Neural cell (in vitro differentiated cells): ENCODE results near the gene SCN8A. TPM values are rescaled to one million over a fixed set of nuclear protein-coding genes. Genes with fewer than 3 reads are reported as not detected.

ENCODE experiments used
- H2AFZ ChIP-seq: fragments of 200-600, 300-800 bp; sonication (generic), shearing (Covaris generic); 2 replicates; pipeline ENCODE4 v1.6.0; 2014; ENCODE audit warnings: low read depth, mild to moderate bottlenecking, antibody characterized with exemption, low read length, moderate library complexity
- H3F3A ChIP-seq: fragments of 200-600 bp; shearing (Covaris generic); 2 replicates; pipeline ENCODE4 v1.6.1; 2016; ENCODE audit warnings: mild to moderate bottlenecking, moderate library complexity, mixed read lengths, antibody characterized with exemption, low read length; ENCODE audit not compliant: insufficient read depth, poor library complexity, severe bottlenecking
- H3K27ac ChIP-seq: fragments of 200-600, 300-800 bp; sonication (generic), shearing (Covaris generic); 2 replicates; pipeline ENCODE4 v1.5.1; 2014; ENCODE audit warnings: mild to moderate bottlenecking, low read length, moderate library complexity
- H3K27me3 ChIP-seq: fragments of 300-800, 200-600 bp; sonication (generic), shearing (Covaris generic); 2 replicates; pipeline ENCODE4 v1.6.0; 2014; ENCODE audit warnings: mild to moderate bottlenecking, low read depth, low read length, moderate library complexity; ENCODE audit not compliant: insufficient read depth
- H3K36me3 ChIP-seq: fragments of 300-800, 200-600 bp; sonication (generic), shearing (Covaris generic); 2 replicates; pipeline ENCODE4 v1.5.1; 2014; ENCODE audit warnings: mild to moderate bottlenecking, antibody characterized with exemption, low read length, moderate library complexity; ENCODE audit not compliant: insufficient read depth
- H3K4me2 ChIP-seq: fragments of 300-800, 200-600 bp; sonication (generic), shearing (Covaris generic); 2 replicates; pipeline ENCODE4 v1.6.0; 2014; ENCODE audit warnings: mild to moderate bottlenecking, low read length
- H3K4me3 ChIP-seq: fragments of 300-800, 200-600 bp; sonication (generic), shearing (Covaris generic); 2 replicates; pipeline ENCODE4 v1.5.1; 2014; ENCODE audit warnings: mild to moderate bottlenecking, low read length, moderate library complexity
- H3K79me2 ChIP-seq: fragments of 200-600 bp; shearing (Covaris generic); replicated peaks from 2 replicates; pipeline ENCODE4 v1.6.0; 2014; ENCODE audit warnings: mild to moderate bottlenecking, low read length, moderate library complexity; ENCODE audit not compliant: insufficient read depth
- H3K9ac ChIP-seq: fragments of 300-800, 200-600 bp; sonication (generic), shearing (Covaris generic); 2 replicates; pipeline ENCODE4 v1.6.1; 2016; ENCODE audit warnings: mild to moderate bottlenecking, low read length, mixed read lengths
- H3K9me2 ChIP-seq: fragments of 200-600 bp; shearing (Covaris generic); 2 replicates; pipeline ENCODE4 v1.6.1; 2016; ENCODE audit warnings: mild to moderate bottlenecking, low read length, mixed read lengths; ENCODE audit not compliant: insufficient read depth
- H3K9me3 ChIP-seq: fragments of 200-600, 300-800 bp; sonication (generic), shearing (Covaris generic); 2 replicates; pipeline ENCODE4 v1.6.1; 2016; ENCODE audit warnings: mild to moderate bottlenecking, mixed run types, low read length, moderate library complexity, mixed read lengths
- H4K20me1 ChIP-seq: fragments of 200-600 bp; shearing (Covaris generic); 2 replicates; pipeline ENCODE4 v1.6.1; 2016; ENCODE audit warnings: mild to moderate bottlenecking, mixed run types; ENCODE audit not compliant: insufficient read depth
- EP300 ChIP-seq: fragments of 450-650 bp; conservative IDR thresholded peaks from 2 replicates; pipeline ENCODE4 v1.6.1; 2014; ENCODE audit warnings: antibody characterized with exemption, mild to moderate bottlenecking, moderate library complexity; ENCODE audit not compliant: poor library complexity, severe bottlenecking
- EZH2 ChIP-seq: fragments of 200-600, 300-800 bp; shearing (Covaris generic), sonication (generic); IDR thresholded peaks from 2 replicates; pipeline ENCODE4 v1.6.1; 2014; ENCODE audit warnings: antibody characterized with exemption, low read length, borderline replicate concordance, mild to moderate bottlenecking; ENCODE audit not compliant: insufficient read depth, poor library complexity, severe bottlenecking
- MXI1 ChIP-seq: fragments of 450-650 bp; conservative IDR thresholded peaks from 2 replicates; pipeline ENCODE4 v1.6.1; 2014; ENCODE audit warnings: antibody characterized with exemption, mild to moderate bottlenecking; ENCODE audit not compliant: poor library complexity, severe bottlenecking
- POLR2AphosphoS5 ChIP-seq: IDR thresholded peaks from 2 replicates; pipeline ENCODE4 v1.6.1; 2012
- RAD21 ChIP-seq: fragments of 450-650 bp; conservative IDR thresholded peaks from 2 replicates; pipeline ENCODE4 v1.6.1; 2014; ENCODE audit warnings: antibody characterized with exemption, mild to moderate bottlenecking, moderate library complexity
- SMC3 ChIP-seq: fragments of 450-650 bp; conservative IDR thresholded peaks from 2 replicates; pipeline ENCODE4 v1.6.1; 2014; ENCODE audit warnings: antibody characterized with exemption, mild to moderate bottlenecking, moderate library complexity; ENCODE audit not compliant: poor library complexity
- TAF1 ChIP-seq: IDR thresholded peaks from 2 replicates; pipeline ENCODE4 v1.6.1; 2012; ENCODE audit warnings: low read depth
- polyA plus RNA-seq: library from polyadenylated mRNA; depleted of rRNA; stranded (reverse); fragments of >200 nt; gene quantifications from 2 replicates; pipeline ENCODE4 v1.2.3, GENCODE V29; 2014
- TF ChIP-seq, protein P1 (sequence below): fragments of 450-650 bp; IDR thresholded peaks from 2 replicates; pipeline ENCODE4 v1.5.1; 2014; ENCODE audit warnings: antibody characterized with exemption, mild to moderate bottlenecking, moderate library complexity; ENCODE audit not compliant: poor library complexity, severe bottlenecking
- TF ChIP-seq, protein P2 (sequence below): IDR thresholded peaks from 2 replicates; pipeline ENCODE4 v1.6.1; 2012; ENCODE audit warnings: borderline replicate concordance

The SCN8A gene
- polyA plus RNA-seq, 1 donor from 2014 or later = 14.2 TPM

- peaks cover 7% of the 10 kb centered on the region for H3K36me3 ChIP-seq
Observed at GRCh38 chr12:51777457-51777856, 186.4 kb downstream of the SCN8A start.

GRCh38 chr12:51777973-51778372 is 186.9 kb downstream of the SCN8A start:
- H3K27ac ChIP-seq = no peak overlapping the region
- H3K9me2 ChIP-seq = no peaks in the 10 kb centered on the region
- H3F3A ChIP-seq = no peaks in the 10 kb centered on the region
- H4K20me1 ChIP-seq = no peaks in the 10 kb centered on the region
- H3K79me2 ChIP-seq = no peaks in the 10 kb centered on the region
- H2AFZ ChIP-seq = no peak overlapping the region
- H3K36me3 ChIP-seq = peaks cover 7% of the 10 kb centered on the region
- no peak overlapping the region for H3K9ac ChIP-seq
- no peaks in the 10 kb centered on the region for H3K9me3 ChIP-seq
- TF ChIP-seq, protein P1, sequence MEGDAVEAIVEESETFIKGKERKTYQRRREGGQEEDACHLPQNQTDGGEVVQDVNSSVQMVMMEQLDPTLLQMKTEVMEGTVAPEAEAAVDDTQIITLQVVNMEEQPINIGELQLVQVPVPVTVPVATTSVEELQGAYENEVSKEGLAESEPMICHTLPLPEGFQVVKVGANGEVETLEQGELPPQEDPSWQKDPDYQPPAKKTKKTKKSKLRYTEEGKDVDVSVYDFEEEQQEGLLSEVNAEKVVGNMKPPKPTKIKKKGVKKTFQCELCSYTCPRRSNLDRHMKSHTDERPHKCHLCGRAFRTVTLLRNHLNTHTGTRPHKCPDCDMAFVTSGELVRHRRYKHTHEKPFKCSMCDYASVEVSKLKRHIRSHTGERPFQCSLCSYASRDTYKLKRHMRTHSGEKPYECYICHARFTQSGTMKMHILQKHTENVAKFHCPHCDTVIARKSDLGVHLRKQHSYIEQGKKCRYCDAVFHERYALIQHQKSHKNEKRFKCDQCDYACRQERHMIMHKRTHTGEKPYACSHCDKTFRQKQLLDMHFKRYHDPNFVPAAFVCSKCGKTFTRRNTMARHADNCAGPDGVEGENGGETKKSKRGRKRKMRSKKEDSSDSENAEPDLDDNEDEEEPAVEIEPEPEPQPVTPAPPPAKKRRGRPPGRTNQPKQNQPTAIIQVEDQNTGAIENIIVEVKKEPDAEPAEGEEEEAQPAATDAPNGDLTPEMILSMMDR = no peak
- TF ChIP-seq EP300 = no peak
- TF ChIP-seq TAF1 = no peak
- TF ChIP-seq RAD21 = no peak
- no peak for TF ChIP-seq POLR2AphosphoS5
- no peak for TF ChIP-seq EZH2
- TF ChIP-seq, protein P2, sequence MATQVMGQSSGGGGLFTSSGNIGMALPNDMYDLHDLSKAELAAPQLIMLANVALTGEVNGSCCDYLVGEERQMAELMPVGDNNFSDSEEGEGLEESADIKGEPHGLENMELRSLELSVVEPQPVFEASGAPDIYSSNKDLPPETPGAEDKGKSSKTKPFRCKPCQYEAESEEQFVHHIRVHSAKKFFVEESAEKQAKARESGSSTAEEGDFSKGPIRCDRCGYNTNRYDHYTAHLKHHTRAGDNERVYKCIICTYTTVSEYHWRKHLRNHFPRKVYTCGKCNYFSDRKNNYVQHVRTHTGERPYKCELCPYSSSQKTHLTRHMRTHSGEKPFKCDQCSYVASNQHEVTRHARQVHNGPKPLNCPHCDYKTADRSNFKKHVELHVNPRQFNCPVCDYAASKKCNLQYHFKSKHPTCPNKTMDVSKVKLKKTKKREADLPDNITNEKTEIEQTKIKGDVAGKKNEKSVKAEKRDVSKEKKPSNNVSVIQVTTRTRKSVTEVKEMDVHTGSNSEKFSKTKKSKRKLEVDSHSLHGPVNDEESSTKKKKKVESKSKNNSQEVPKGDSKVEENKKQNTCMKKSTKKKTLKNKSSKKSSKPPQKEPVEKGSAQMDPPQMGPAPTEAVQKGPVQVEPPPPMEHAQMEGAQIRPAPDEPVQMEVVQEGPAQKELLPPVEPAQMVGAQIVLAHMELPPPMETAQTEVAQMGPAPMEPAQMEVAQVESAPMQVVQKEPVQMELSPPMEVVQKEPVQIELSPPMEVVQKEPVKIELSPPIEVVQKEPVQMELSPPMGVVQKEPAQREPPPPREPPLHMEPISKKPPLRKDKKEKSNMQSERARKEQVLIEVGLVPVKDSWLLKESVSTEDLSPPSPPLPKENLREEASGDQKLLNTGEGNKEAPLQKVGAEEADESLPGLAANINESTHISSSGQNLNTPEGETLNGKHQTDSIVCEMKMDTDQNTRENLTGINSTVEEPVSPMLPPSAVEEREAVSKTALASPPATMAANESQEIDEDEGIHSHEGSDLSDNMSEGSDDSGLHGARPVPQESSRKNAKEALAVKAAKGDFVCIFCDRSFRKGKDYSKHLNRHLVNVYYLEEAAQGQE = no peak
- TF ChIP-seq SMC3 = no peak
- TF ChIP-seq MXI1 = no peak
- H3K27me3 ChIP-seq = no peaks in the 10 kb centered on the region
- no peak overlapping the region for H3K4me2 ChIP-seq
- H3K4me3 ChIP-seq = no peak overlapping the region

More at GRCh38 chr12:51777457-51777856, 186.4 kb downstream of the SCN8A start:
- Histone ChIP-seq H4K20me1 (no peaks in the 10 kb centered on the region), H3F3A (no peaks in the 10 kb centered on the region), H3K4me2 (no peak overlapping the region), H3K79me2 (no peaks in the 10 kb centered on the region), H3K9me3 (no peaks in the 10 kb centered on the region), H3K9me2 (no peaks in the 10 kb centered on the region), H3K27me3 (no peaks in the 10 kb centered on the region), H3K27ac (no peak overlapping the region), H3K9ac (no peak overlapping the region), H3K4me3 (no peak overlapping the region), H2AFZ (no peak overlapping the region)
- no peak for TF ChIP-seq SMC3
- TF ChIP-seq POLR2AphosphoS5 = no peak
- no peak for TF ChIP-seq TAF1
- no peak for TF ChIP-seq MXI1
- TF ChIP-seq EZH2 = no peak
- TF ChIP-seq, protein P2 = no peak
- TF ChIP-seq RAD21 = no peak
- TF ChIP-seq, protein P1 = no peak
- TF ChIP-seq EP300 = no peak
